ENCODE results near the gene PPIL6.

DNA sequence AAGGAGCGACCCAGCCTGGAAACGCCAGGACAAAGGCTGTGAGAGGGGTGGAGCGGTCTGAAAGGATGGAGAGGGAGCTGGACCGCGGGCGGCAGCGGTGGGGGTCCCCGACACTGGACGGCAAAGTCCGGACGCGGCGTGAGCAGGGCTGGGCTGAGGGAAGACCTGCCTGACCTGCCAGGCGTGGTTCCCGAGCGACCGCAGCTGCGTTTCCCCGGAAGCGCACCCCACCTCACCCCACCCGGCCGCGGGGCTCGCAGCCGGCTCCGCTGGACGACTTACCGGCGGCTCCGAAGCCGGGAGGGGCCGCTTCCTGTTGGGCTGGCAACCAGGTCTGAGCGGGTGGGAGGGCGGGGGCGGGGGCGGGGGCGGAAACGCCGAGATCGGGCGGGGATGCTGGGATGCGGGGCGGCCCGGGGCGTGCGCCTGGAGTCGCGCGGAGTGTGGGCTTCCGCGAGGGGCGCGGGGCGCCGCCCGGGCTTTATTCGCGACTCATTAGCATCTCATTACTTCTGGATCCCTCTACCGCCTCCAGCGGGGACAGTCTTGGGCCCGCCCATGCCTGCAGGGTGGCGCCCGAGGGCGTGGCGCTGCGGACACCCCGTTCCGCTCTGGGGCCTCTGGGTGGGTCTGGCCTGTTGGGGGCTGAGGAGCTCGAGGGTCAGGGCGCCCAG lies 15.1 kb upstream of the PPIL6 start, which contains the start of gene MICAL1:
- no peak for TF ChIP-seq EZH2 (IDR thresholded peaks at IDR 0.05; ENCODE audit: insufficient read depth, poor library complexity, severe bottlenecking)
- TF ChIP-seq EZH2phosphoT487 (IDR thresholded peaks at IDR 0.05; ENCODE audit: insufficient read depth, low read depth): no peak
